HTR-8/SVneo (cell line): ENCODE measurements around the gene GPC3.
"Not testable (repeated sequence)": the region's sequence is repeated elsewhere in the genome, so short reads cannot be mapped to it uniquely, and the experiment has no call there.

Source experiments
- DNase-seq: peaks from one replicate; pipeline ENCODE4 v3.0.0; 2011; ENCODE audit warnings: low spot score, mixed read lengths; ENCODE audit not compliant: insufficient read length
- FAIRE-seq: peaks from 2 replicates; lab custom pipeline; 2011; peaks lifted over from hg19 to GRCh38; lab: Jason Lieb, UNC

GPC3 gene

DNA sequence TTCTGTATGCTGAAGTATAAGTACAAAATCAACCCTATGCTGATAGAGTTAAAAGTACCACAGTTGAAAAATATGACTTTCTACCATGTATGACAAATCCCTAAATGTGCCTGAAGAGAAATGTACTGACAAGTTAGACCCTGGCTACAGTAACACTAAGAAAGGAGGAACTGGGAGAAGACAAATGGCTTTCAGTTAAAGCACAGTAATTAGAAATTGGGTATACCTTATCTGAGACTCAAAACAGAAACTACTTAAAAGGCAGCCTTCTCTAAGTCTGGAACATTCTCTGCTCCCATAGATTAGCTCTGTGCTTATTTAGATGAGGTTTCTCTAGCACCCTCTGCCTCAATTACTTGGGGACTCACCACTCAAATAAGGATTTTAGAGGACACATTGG lies 189.1 kb downstream of the GPC3 start:
- FAIRE-seq = no peak
- no peak for DNase-seq

- no peak for FAIRE-seq
Measured at GRCh38 chrX:133794126-133794525, 191.3 kb downstream of the GPC3 start.

GRCh38 chrX:133793626-133794025 lies 191.8 kb downstream of the GPC3 start:
- FAIRE-seq (no peak), DNase-seq (no peak)

More at GRCh38 chrX:133794126-133794525, 191.3 kb downstream of the GPC3 start:
- DNase-seq = no peak

DNA sequence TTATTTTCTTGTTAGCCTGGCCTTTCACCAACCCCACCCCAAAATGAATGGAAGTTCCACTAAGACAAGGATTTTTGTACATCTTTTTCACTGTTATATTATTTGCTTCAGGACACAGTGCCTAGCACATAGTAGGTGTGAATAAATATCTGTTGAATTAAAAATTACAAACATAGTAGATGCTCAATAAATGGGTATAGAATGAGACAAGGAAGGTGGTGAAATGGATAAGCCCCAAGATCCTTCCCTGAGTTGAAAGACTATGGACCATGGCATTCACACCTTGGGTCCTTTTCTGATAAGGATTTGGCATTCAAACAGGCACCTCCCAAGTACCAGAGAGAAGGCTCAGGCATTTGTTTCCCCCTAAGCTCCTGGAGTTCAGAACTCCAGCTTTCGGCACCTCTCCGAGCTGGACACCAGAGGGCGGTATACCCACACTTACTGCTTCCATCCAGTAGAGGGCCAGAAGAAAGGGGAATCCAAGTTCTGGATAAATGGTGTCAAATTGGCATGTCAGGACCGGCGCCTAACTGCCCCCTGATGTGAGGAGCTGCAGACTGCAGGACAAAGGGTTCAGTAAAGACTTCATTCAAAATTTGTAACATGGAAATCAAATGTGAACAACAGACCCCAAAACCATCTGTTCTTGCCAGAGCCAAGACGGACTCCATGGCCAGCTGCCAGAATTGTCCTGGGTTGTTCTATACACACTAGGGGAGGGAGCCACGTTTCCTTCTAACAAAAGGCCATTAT lies 193.0 kb downstream of the GPC3 start:
- DNase-seq = peak; percentile 8
- FAIRE-seq = no peak

DNA sequence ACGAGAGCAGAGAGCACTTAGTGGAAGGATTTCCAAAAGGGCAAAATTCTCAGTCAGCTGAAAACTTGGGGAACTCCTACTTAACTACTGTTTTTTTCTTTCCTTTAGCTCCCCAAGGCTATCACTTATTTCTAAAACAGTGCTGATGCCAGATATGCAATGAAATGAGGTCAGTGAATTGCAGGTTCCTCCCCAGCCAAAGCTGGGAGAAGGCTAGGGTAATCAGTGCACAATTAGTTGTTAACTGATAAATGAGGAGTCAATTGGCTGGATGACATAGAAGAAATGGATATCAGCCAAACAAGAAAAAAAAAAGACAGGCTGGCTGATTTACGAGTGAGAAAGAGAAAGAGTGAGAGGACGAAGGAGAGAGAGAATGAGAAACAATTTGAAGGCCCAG lies 195.6 kb downstream of the GPC3 start:
- DNase-seq (no peak), FAIRE-seq (no peak)

GRCh38 chrX:133786382-133786781 lies 199.0 kb downstream of the GPC3 start:
- DNase-seq (no peak), FAIRE-seq (no peak)

DNA sequence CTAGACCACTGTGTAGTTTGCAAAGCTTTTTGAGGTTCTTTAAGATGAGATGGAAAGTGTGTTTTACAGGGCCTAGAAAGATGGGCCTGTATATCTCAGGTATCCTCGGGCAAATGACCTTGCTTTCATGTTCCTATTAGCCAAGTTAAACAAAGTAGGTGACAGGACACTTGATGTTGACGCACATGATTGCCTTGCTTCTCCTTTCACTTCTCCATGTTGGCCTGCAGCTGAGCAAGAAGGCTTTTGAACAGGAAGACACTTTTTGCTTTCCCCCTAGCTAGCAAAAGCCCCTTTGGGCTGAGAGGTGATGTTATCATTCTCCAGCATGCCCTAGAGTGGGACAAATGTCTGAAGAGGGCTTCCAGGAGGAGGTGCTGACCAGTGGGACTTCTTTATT lies 202.1 kb downstream of the GPC3 start:
- DNase-seq (no peak), FAIRE-seq (no peak)

- DNase-seq = no peak
- no peak for FAIRE-seq
Measured at GRCh38 chrX:133781174-133781573, 204.2 kb downstream of the GPC3 start.

GRCh38 chrX:133776072-133776471 lies 209.3 kb downstream of the GPC3 start:
- DNase-seq (no peak), FAIRE-seq (no peak)

DNA sequence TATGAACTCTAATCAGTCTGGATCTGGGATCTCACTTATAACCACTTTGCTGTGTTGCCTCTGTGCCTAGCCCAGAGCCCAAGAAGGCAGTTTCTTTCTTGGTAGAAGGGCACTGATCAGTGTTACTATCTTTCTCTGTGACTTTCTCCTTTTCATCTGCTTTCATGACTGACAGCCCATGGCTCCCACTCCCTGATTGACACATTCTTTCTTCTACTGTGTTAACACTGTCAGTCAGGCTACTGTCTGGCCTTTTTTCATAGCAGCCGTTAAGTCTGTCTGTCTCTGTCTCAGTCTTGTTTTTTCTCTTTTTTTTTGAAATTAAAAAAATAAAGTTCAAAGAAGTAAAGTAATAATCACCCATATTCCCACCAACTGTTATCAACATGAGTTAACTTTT lies 210.6 kb downstream of the GPC3 start:
- no peak for FAIRE-seq
- DNase-seq = no peak

DNA sequence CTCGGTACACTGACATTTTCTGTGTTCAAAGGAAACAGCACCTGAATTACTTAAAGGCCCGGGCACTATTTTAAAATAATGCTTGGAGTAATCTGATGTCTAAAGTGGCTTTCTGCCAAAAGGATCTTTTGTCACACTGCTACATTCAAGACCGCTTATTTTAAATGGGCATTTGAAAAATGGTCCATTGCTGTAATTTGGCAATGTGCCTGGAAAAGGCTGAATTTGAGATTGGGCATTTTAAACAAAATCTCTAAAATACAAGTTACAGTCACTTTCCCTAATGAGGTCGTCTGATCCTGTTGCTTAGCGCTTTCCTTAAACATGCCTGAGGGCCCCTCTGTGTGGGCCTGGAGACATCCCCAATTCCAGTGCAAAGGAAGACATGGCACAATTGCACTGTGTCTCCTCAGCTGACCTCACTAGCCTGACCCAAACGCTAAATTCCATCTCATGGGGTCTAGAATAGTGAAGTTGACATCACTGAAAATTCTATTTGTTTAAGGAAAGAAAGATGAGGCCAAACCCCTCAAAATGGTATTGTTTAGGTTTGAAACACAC lies 214.2 kb downstream of the GPC3 start:
- DNase-seq (no peak), FAIRE-seq (no peak)

DNA sequence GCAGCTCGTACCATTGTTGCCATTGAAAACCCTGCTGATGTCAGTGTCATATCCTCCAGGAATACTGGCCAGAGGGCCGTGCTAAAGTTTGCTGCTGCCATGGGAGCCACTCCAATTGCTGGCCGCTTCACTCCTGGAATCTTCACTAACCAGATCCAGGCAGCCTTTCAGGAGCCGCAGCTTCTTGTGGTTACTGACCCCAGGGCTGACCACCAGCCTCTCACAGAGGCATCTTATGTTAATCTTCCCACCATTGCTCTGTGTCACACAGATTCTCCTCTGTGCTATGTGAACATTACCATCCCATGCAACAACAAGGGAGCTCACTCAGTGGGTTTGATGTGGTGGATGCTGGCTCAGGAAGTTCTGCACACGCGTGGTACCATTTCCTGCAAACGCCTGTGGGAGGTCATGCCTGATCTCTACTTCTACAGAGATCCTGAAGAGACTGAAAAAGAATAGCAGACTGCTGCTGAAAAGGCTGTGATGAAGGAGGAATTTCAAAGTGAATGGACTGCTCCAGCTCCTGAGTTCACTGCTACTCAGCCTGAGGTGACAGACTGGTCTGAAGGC lies 222.3 kb downstream of the GPC3 start:
- DNase-seq, FAIRE-seq: not testable (repeated sequence)

GRCh38 chrX:133754657-133755056 lies 230.7 kb downstream of the GPC3 start:
- DNase-seq (no peak), FAIRE-seq (no peak)

DNA sequence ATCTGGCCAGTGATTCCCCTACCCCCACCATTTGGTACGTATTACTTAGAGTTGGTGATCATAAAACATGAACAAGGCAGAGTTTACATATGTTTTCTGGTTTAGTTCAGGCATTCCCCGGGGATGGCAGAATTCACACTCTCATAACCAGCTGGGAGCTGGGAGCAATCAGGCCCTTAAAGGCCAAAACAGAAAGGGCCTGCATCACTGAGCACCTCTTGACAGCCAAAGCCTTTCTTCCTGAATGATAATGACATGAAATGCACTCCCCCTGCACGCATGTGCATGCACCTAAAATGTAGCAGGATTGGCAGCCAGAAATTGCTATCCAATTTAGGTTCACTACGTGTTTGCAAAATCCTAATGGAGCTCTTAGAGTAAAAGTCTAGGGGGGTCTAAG lies 235.4 kb downstream of the GPC3 start:
- FAIRE-seq (no peak), DNase-seq (no peak)

- FAIRE-seq (no peak), DNase-seq (no peak)
Measured at GRCh38 chrX:133749370-133749769, 236.0 kb downstream of the GPC3 start.

DNA sequence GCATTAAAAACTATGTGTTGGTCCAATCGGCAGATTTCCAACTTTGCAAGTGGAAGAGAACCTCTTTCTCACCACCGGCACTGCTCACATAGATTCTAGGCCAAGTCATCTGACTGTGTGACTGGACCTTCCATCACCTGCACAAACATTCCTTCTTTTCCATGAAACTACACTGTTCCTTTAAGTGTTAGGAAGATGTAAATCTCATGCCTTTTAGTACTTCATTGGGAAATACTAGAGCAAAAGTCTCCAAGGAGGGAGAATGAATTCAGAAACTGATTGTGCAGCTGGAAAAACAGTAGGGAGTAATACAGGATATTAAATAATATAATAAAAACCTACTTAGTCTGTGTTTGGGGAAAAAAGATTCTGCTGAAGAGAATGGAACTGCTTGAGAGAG lies 238.2 kb downstream of the GPC3 start:
- DNase-seq (no peak), FAIRE-seq (no peak)

DNA sequence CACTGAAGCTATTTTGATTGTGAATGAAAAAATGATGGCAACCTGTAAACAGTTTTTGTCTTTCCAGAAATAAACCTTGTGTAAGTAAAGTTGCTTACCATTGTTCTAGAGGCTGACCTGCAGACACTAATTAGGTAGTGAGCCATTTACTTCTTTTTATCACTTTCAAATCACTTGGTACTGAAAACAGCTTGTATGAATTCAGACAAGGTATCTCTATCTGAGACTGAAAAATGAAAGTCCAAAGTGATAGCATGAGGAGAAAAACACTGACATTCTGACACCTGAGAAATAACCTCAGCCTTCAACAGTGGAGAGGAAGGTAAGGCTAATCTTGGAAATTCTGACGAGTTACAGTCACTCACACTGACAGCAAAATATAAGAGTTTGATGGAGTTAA lies 238.8 kb downstream of the GPC3 start:
- no peak for FAIRE-seq
- no peak for DNase-seq

DNA sequence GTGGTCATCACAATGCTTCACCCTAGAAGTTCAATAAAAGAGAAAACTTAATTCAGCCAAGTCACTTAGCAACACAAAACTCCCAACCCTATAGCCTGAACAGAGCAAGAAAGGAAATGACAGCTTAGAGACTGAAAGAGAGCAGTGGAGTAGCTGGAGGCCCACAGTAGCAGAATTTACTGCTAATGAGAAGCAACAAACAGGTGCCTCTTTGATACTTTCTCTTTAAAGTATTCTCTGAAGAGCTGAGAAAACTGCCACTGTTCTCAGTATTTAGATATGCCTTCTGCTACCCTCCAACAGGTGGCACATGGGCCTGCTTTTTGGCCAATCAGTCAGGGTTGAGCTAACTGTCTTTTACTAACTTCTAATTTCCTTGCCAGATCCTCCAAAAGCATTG lies 240.0 kb downstream of the GPC3 start:
- FAIRE-seq (no peak), DNase-seq (no peak)

GRCh38 chrX:133742602-133743305 lies 242.6 kb downstream of the GPC3 start:
- FAIRE-seq (no peak), DNase-seq (no peak)

GRCh38 chrX:133741303-133741702 lies 244.1 kb downstream of the GPC3 start:
- no peak for FAIRE-seq
- DNase-seq = no peak

DNA sequence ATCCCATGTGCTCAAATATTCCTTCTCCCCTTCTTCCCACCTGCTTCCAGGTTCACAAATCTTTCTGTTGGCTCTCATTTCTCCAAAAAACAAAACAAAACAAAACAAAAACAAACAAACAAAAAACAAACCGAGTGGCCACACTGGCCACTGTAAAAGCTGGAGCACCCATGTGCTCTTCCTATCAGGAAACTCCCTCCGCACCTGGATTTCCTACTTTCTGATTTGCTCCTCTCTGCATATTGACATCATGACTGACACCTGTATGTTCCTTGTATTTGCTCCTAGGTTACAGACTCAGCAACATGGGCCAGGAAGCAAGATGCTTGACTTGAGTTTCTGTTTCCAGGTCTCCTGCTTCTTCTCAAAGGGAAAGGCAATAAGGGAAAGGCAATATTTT lies 258.8 kb downstream of the GPC3 start:
- DNase-seq = no peak
- no peak for FAIRE-seq
